Measurements from ENCODE around the gene RBMXL3.

DNA sequence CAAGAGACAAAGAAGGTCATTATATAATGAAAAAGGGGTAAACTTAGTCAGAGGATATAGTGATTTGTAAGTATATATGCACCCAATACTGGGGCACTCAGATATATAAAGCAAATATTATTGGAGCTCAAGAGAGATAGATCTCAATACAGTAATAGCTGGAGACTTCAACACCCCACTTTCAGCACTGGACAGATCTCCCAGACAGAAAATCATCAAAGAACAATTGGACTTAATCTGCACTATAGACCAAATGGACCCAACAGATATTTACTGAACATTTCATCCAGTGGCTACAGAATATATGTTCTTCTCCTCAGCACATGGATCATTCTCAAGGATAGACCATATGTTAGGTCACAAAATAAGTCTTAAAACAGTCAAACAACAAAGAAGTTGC is 47.2 kb upstream of the RBMXL3 start:
- TF ChIP-seq CTCF (IDR thresholded peaks at IDR 0.05; ENCODE audit: low read depth, low read length) (no peak), EZH2phosphoT487 (IDR thresholded peaks at IDR 0.05; ENCODE audit: low read depth) (no peak)

Measured in OCI-LY3 (cell line).